Keratinocyte (primary cell): ENCODE data around the gene FNBP1.

Experiments
- CTCF ChIP-seq, 3 experiments: IDR thresholded peaks in 1 of 3; conservative IDR thresholded peaks in 1 of 3; optimal IDR thresholded peaks in 1 of 3; 2 replicates in 2 of 3; 3 replicates in 1 of 3; pipeline versions ENCODE3 to v1.5.1; 2011; ENCODE audit warnings: low read length in 3 of 3, mild to moderate bottlenecking in 3 of 3, moderate library complexity in 2 of 3, control low read depth in 1 of 3, inconsistent platforms in 1 of 3; ENCODE audit not compliant: insufficient read depth in 2 of 3; ENCODE audit errors: extremely low read depth in 1 of 3
- EZH2 ChIP-seq: IDR thresholded peaks from one replicate; pipeline ENCODE4 v1.6.1; 2012; ENCODE audit warnings: inconsistent platforms, mild to moderate bottlenecking, low read length, moderate library complexity

- TF ChIP-seq EZH2 (no peak), CTCF (optimal IDR thresholded peaks at IDR 0.05 in 1 of 3, IDR thresholded peaks at IDR 0.05 in 1 of 3, conservative IDR thresholded peaks at IDR 0.05 in 1 of 3; ENCODE audit: extremely low read depth in 1 of 3, insufficient read depth in 2 of 3, low read length in 3 of 3) (no peak)
Observed at GRCh38 chr9:129979071-129979745, 63.8 kb downstream of the FNBP1 start.
